ENCODE results near the gene GPATCH11.

GPATCH11 gene

GRCh38 chr2:37109523-37109922 lies 25.2 kb downstream of the GPATCH11 start:
- ATAC-seq: no peak
- no peak for DNase-seq

GRCh38 chr2:37110306-37111212 lies 26.2 kb downstream of the GPATCH11 start:
- ATAC-seq: no peak
- DNase-seq: no peak

- DNase-seq (no peak), ATAC-seq (no peak)
Observed at GRCh38 chr2:37111958-37112357, 27.6 kb downstream of the GPATCH11 start.

- DNase-seq (no peak), ATAC-seq (no peak)
Observed at GRCh38 chr2:37117566-37117965, 33.2 kb downstream of the GPATCH11 start.

GRCh38 chr2:37119157-37119556 lies 34.8 kb downstream of the GPATCH11 start:
- ATAC-seq: no peak
- no peak for DNase-seq

- ATAC-seq (no peak), DNase-seq (no peak)
Observed at GRCh38 chr2:37125416-37125815, 41.1 kb downstream of the GPATCH11 start.

- ATAC-seq: no peak
- no peak for DNase-seq
Observed at GRCh38 chr2:37132914-37133313, 48.6 kb downstream of the GPATCH11 start.

- ATAC-seq: no peak
- no peak for DNase-seq
Observed at GRCh38 chr2:37142546-37142945, 58.2 kb downstream of the GPATCH11 start.

- no peak for ATAC-seq
- DNase-seq: no peak
Observed at GRCh38 chr2:37143974-37144373, 59.7 kb downstream of the GPATCH11 start.

- no peak for ATAC-seq
- DNase-seq: no peak
Observed at GRCh38 chr2:37146062-37146461, 61.7 kb downstream of the GPATCH11 start.

GRCh38 chr2:37148325-37148724 lies 64.0 kb downstream of the GPATCH11 start:
- ATAC-seq (no peak), DNase-seq (no peak)
